DND-41 (cell line): ENCODE data around the gene DNAJB4.
A peak's percentile ranks its signal among the peaks of the same experiment; 100 is the strongest.

Experiments used
- ATAC-seq: fragments of 200-7000 bp; cut with Tn5 transposase; 3 replicates; pipeline ENCODE4 v1.9.1; 2021; ENCODE audit warnings: low read depth; ENCODE audit not compliant: insufficient read depth
- DNase-seq: peaks from one replicate; pipeline ENCODE4 v3.0.0-alpha.2; 2020
- H2AFZ ChIP-seq: 2 replicates; pipeline ENCODE4 v1.6.0; 2012; ENCODE audit warnings: low read depth, low read length
- H3K27ac ChIP-seq: 2 replicates; pipeline ENCODE4 v1.5.1; 2012; ENCODE audit warnings: low read length, inconsistent platforms
- H3K27me3 ChIP-seq: fragments of 200-600 bp; sonication (generic); 2 replicates; pipeline ENCODE4 v1.6.0; 2012; ENCODE audit warnings: low read length, mild to moderate bottlenecking, inconsistent platforms; ENCODE audit not compliant: insufficient read depth, poor library complexity
- H3K36me3 ChIP-seq: 2 replicates; pipeline ENCODE4 v1.5.1; 2012; ENCODE audit warnings: low read length, inconsistent platforms; ENCODE audit not compliant: insufficient read depth
- H3K4me1 ChIP-seq: 2 replicates; pipeline ENCODE4 v1.5.1; 2012; ENCODE audit warnings: mild to moderate bottlenecking, low read length; ENCODE audit not compliant: insufficient read depth
- H3K4me2 ChIP-seq: 2 replicates; pipeline ENCODE4 v1.6.0; 2012; ENCODE audit warnings: mild to moderate bottlenecking, moderate library complexity, low read length, inconsistent platforms; ENCODE audit not compliant: insufficient read depth
- H3K4me3 ChIP-seq, 2 experiments: fragments of 200-600 bp in 1 of 2; shearing (Covaris generic) in 1 of 2; 2 replicates each; pipeline ENCODE4 v1.5.1; 2012 to 2016; ENCODE audit warnings: inconsistent platforms in 2 of 2, low read length in 2 of 2, mild to moderate bottlenecking in 2 of 2, low read depth in 1 of 2, moderate library complexity in 1 of 2
- H3K79me2 ChIP-seq: 2 replicates; pipeline ENCODE4 v1.6.0; 2012; ENCODE audit warnings: low read length, inconsistent platforms; ENCODE audit not compliant: insufficient read depth
- H3K9ac ChIP-seq: 2 replicates; pipeline ENCODE4 v1.6.0; 2012; ENCODE audit warnings: low read depth, mild to moderate bottlenecking, inconsistent platforms, low read length, moderate library complexity
- H3K9me3 ChIP-seq: 2 replicates; pipeline ENCODE4 v1.5.1; 2012; ENCODE audit warnings: low read length, moderate library complexity, mild to moderate bottlenecking, inconsistent platforms; ENCODE audit not compliant: insufficient read depth, severe bottlenecking
- H4K20me1 ChIP-seq: 2 replicates; pipeline ENCODE4 v1.6.0; 2012; ENCODE audit warnings: low read length; ENCODE audit not compliant: insufficient read depth
- EZH2 ChIP-seq: IDR thresholded peaks from 3 replicates; pipeline ENCODE4 v1.6.1; 2012; ENCODE audit warnings: borderline replicate concordance, low read depth, mild to moderate bottlenecking, moderate library complexity, low read length, inconsistent platforms; ENCODE audit not compliant: severe bottlenecking
- TF ChIP-seq, protein P1 (sequence below): IDR thresholded peaks from 2 replicates; pipeline ENCODE4 v1.5.1; 2012; ENCODE audit warnings: borderline replicate concordance, low read length, moderate library complexity, mild to moderate bottlenecking; ENCODE audit not compliant: poor library complexity, severe bottlenecking; ENCODE audit errors: extremely low read depth

Gene DNAJB4

DNA sequence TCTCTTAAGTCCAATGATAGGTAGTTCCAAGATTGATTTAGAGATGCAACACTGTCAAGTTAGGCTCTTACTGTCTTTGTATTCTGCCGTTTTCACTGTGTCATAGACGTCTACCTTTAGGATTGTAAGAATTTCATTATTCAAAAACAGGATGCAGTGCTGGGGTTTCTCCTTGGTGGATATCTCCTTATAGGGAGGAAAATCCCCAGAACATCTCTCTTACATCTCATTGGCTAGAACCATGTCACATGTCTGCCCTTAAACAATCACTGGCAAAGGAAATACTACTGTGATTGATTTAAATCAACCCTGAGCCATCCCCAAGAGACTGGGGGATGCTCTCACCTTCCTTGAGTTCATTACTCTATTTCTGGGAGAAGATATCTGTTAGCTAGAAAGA lies 15.0 kb upstream of the DNAJB4 start:
- H3K79me2 ChIP-seq, result peaks cover 39% of the 10 kb centered on the region
- no peaks in the 10 kb centered on the region for H3K9me3 ChIP-seq
- DNase-seq, result no peak
- TF ChIP-seq, protein P1, sequence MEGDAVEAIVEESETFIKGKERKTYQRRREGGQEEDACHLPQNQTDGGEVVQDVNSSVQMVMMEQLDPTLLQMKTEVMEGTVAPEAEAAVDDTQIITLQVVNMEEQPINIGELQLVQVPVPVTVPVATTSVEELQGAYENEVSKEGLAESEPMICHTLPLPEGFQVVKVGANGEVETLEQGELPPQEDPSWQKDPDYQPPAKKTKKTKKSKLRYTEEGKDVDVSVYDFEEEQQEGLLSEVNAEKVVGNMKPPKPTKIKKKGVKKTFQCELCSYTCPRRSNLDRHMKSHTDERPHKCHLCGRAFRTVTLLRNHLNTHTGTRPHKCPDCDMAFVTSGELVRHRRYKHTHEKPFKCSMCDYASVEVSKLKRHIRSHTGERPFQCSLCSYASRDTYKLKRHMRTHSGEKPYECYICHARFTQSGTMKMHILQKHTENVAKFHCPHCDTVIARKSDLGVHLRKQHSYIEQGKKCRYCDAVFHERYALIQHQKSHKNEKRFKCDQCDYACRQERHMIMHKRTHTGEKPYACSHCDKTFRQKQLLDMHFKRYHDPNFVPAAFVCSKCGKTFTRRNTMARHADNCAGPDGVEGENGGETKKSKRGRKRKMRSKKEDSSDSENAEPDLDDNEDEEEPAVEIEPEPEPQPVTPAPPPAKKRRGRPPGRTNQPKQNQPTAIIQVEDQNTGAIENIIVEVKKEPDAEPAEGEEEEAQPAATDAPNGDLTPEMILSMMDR, result no peak
- TF ChIP-seq EZH2, result no peak
- H3K4me2 ChIP-seq, result no peak overlapping the region
- no peak overlapping the region for H2AFZ ChIP-seq
- peak; percentile 37; the same call in 1 of the 3 replicates for ATAC-seq
- H3K9ac ChIP-seq, result no peak overlapping the region
- no peaks in the 10 kb centered on the region for H3K27me3 ChIP-seq
- H4K20me1 ChIP-seq, result 0 out of 2 replicates have a peak, but pooled peaks cover 2% of the 10 kb centered on the region
- no peak overlapping the region for H3K27ac ChIP-seq
- H3K4me3 ChIP-seq, result no peak overlapping the region
- no peaks in the 10 kb centered on the region for H3K36me3 ChIP-seq
- no peaks in the 10 kb centered on the region for H3K4me1 ChIP-seq

DNA sequence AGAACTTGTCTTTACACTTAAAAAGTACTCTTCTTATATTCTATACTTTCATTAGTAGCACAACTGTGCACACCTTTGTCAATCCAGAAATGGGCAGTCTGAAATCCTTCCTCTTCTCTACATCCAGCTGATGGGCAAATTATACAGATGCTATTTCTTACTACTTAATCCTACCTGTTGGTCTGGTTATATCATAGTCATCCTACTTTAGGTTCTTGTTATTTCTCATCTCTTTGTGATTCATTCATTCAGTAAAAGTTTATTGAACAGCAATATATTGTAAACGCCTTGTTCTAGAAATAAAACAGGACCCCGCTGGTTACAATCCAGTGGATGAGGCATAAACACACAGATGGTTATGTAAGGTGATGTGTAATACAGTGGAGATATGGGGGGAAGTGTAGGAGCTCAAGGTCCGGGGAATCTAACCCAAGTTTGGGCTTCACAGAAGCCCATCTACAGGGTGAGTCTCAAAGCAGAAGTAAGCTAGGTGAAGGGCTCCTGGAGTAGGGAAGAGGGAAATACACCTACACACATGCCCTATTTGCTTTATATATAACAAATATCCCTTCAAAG lies 14.0 kb upstream of the DNAJB4 start:
- no peak for TF ChIP-seq EZH2
- TF ChIP-seq, protein P1, result no peak
- Histone ChIP-seq H3K79me2 (peaks cover 33% of the 10 kb centered on the region), H3K9me3 (no peaks in the 10 kb centered on the region), H4K20me1 (0 out of 2 replicates have a peak, but pooled peaks cover 2% of the 10 kb centered on the region), H3K9ac (no peak overlapping the region), H2AFZ (no peak overlapping the region), H3K27ac (no peak overlapping the region), H3K36me3 (0 out of 2 replicates have a peak, but pooled peaks cover 6% of the 10 kb centered on the region), H3K4me3 (no peak overlapping the region), H3K4me2 (no peak overlapping the region), H3K4me1 (no peaks in the 10 kb centered on the region), H3K27me3 (no peaks in the 10 kb centered on the region)
- no peak for DNase-seq
- no peak for ATAC-seq

DNA sequence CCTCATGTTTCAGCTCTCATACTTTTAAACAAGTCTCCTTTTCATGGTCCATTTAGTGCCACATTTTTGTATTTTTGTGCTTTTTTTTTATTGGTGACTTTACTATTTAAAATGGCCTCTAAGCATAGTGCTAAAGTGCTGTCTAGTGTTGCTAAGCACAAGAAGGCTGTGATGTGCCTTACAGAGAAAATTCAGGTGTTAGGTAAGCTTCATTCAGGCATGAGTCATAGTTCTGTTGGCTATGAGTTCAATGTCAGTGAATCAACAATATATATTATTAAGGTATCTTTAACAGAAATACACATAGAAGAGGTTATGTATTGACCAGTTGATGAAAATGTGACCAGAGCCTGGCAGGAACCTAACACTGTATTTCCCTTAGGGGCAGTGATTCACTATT lies 13.1 kb upstream of the DNAJB4 start:
- no peaks in the 10 kb centered on the region for H3K27me3 ChIP-seq
- DNase-seq, result no peak
- ATAC-seq, result no peak
- H3K36me3 ChIP-seq, result 0 out of 2 replicates have a peak, but pooled peaks cover 6% of the 10 kb centered on the region
- H4K20me1 ChIP-seq, result 0 out of 2 replicates have a peak, but pooled peaks cover 2% of the 10 kb centered on the region
- peaks cover 25% of the 10 kb centered on the region for H3K79me2 ChIP-seq
- no peaks in the 10 kb centered on the region for H3K4me1 ChIP-seq
- H3K27ac ChIP-seq, result no peak overlapping the region
- H3K4me2 ChIP-seq, result no peak overlapping the region
- H3K4me3 ChIP-seq, result no peak overlapping the region
- H2AFZ ChIP-seq, result no peak overlapping the region
- no peak overlapping the region for H3K9ac ChIP-seq
- H3K9me3 ChIP-seq, result no peaks in the 10 kb centered on the region
- TF ChIP-seq, protein P1, result no peak
- TF ChIP-seq EZH2, result no peak
